HepG2 (cell line): ENCODE measurements around the gene KDM7A.

Experiments used
- NFE2L1 ChIP-seq: sonication (generic); formaldehyde crosslinking; IDR thresholded peaks from 2 replicates; pipeline ENCODE4 v1.4.0; 2020; ENCODE audit warnings: missing genetic modification reagents, mild to moderate bottlenecking, borderline replicate concordance
- POLR2A ChIP-seq, 2 experiments: IDR thresholded peaks; 2 replicates each; pipeline ENCODE4 v1.6.1; 2011; ENCODE audit warnings: low read depth in 2 of 2, low read length in 2 of 2, mild to moderate bottlenecking in 1 of 2, moderate library complexity in 1 of 2; ENCODE audit not compliant: insufficient read depth in 1 of 2
- POLR2AphosphoS5 ChIP-seq: IDR thresholded peaks from 2 replicates; pipeline ENCODE4 v1.6.1; 2012; ENCODE audit warnings: low read depth, low read length
- SRY ChIP-seq: sonication (generic); formaldehyde crosslinking; IDR thresholded peaks from 2 replicates; pipeline ENCODE4 v1.8.0; 2022; ENCODE audit warnings: mild to moderate bottlenecking, missing genetic modification reagents
- TAF1 ChIP-seq: sonication (generic); formaldehyde crosslinking; IDR thresholded peaks from 2 replicates; pipeline ENCODE4 v1.4.0; 2020; ENCODE audit warnings: missing genetic modification reagents
- ZFP37 ChIP-seq: sonication (generic); formaldehyde crosslinking; IDR thresholded peaks from 2 replicates; pipeline ENCODE4 v1.4.0; 2020; ENCODE audit warnings: missing genetic modification reagents, borderline replicate concordance
- ZMYM3 ChIP-seq: sonication (generic); formaldehyde crosslinking; IDR thresholded peaks from 2 replicates; pipeline ENCODE4 v1.5.1; 2020; ENCODE audit warnings: mild to moderate bottlenecking, missing genetic modification reagents
- ZNF33B ChIP-seq: sonication (generic); formaldehyde crosslinking; IDR thresholded peaks from 2 replicates; pipeline ENCODE4 v1.5.1; 2020; ENCODE audit warnings: mild to moderate bottlenecking, missing genetic modification reagents
- ZNF589 ChIP-seq: sonication (generic); formaldehyde crosslinking; conservative IDR thresholded peaks from 2 replicates; pipeline ENCODE4 v1.8.0; 2022; ENCODE audit warnings: mild to moderate bottlenecking, moderate library complexity, missing genetic modification reagents
- TF ChIP-seq, protein P1 (sequence below): IDR thresholded peaks from 2 replicates; pipeline ENCODE4 v1.6.1; 2012; ENCODE audit warnings: low read length, improper control_type of control experiment

DNA sequence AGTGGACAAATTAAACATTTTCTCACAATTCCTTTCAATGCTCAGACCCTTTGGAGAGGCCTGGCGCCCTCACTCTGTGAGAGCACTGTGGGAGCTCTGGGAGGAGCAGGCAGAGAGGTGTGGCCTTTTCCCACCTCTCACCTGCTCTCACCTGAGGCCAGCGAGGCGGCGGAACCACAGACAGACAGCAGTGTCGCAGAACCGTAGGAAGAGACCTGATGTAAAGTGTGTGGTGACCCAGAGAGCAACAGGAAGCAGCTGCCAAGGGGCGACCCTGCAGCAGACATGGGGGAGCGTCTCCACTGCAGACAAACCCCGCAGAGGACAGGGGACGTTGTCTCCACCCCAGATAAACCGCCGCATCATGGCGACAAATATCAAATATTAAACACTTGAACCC, 98.4 kb downstream of the KDM7A start:
- TF ChIP-seq ZFP37 (CRISPR knock-in tag) = no peak
- no peak for TF ChIP-seq ZNF589
- no peak for TF ChIP-seq ZMYM3 (CRISPR knock-in tag)
- TF ChIP-seq, protein P1, sequence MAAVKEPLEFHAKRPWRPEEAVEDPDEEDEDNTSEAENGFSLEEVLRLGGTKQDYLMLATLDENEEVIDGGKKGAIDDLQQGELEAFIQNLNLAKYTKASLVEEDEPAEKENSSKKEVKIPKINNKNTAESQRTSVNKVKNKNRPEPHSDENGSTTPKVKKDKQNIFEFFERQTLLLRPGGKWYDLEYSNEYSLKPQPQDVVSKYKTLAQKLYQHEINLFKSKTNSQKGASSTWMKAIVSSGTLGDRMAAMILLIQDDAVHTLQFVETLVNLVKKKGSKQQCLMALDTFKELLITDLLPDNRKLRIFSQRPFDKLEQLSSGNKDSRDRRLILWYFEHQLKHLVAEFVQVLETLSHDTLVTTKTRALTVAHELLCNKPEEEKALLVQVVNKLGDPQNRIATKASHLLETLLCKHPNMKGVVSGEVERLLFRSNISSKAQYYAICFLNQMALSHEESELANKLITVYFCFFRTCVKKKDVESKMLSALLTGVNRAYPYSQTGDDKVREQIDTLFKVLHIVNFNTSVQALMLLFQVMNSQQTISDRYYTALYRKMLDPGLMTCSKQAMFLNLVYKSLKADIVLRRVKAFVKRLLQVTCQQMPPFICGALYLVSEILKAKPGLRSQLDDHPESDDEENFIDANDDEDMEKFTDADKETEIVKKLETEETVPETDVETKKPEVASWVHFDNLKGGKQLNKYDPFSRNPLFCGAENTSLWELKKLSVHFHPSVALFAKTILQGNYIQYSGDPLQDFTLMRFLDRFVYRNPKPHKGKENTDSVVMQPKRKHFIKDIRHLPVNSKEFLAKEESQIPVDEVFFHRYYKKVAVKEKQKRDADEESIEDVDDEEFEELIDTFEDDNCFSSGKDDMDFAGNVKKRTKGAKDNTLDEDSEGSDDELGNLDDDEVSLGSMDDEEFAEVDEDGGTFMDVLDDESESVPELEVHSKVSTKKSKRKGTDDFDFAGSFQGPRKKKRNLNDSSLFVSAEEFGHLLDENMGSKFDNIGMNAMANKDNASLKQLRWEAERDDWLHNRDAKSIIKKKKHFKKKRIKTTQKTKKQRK = no peak
- TF ChIP-seq ZNF33B (CRISPR knock-in tag) = no peak
- TF ChIP-seq NFE2L1 = no peak
- TF ChIP-seq POLR2AphosphoS5 = no peak
- no peak for TF ChIP-seq SRY (CRISPR knock-in tag)
- TF ChIP-seq TAF1 = no peak
- TF ChIP-seq POLR2A (IDR thresholded peaks at IDR 0.05; ENCODE audit: insufficient read depth in 1 of 2, low read depth in 2 of 2, low read length in 2 of 2) = no peak
